Spinal cord (tissue), 10 donors: ENCODE measurements around the gene ROBO2. TPM values are rescaled to one million over a fixed set of nuclear protein-coding genes. Genes with fewer than 3 reads are reported as not detected.

ENCODE experiments used
- DNase-seq, 6 donors: peaks; one replicate each; pipeline versions ENCODE4 v3.0.0 to v3.0.0-alpha.2; 2013 to 2015; ENCODE audit warnings: low spot score in 6 of 6, low read depth in 4 of 6
- H3K27ac ChIP-seq: one replicate; pipeline ENCODE4 v1.5.1; 2013; ENCODE audit warnings: low read depth, low read length, control low read depth
- H3K27me3 ChIP-seq: one replicate; pipeline ENCODE4 v1.6.1; 2013; ENCODE audit warnings: low read length; ENCODE audit not compliant: control insufficient read depth, insufficient read depth
- H3K36me3 ChIP-seq: one replicate; pipeline ENCODE4 v1.6.1; 2013; ENCODE audit warnings: low read length; ENCODE audit not compliant: control insufficient read depth, insufficient read depth
- H3K4me1 ChIP-seq: one replicate; pipeline ENCODE4 v1.6.1; 2013; ENCODE audit warnings: low read length; ENCODE audit not compliant: control insufficient read depth, insufficient read depth
- H3K4me3 ChIP-seq: one replicate; pipeline ENCODE4 v1.5.1; 2013; ENCODE audit warnings: low read depth, low read length, control low read depth
- H3K9me3 ChIP-seq: one replicate; pipeline ENCODE4 v1.6.1; 2013; ENCODE audit warnings: low read length; ENCODE audit not compliant: control insufficient read depth, insufficient read depth
- WGBS: methylation state at CpG from one replicate; pipeline ENCODE4 v1.1.5; 2013; ENCODE audit warnings: missing lambda C conversion rate; ENCODE audit not compliant: insufficient coverage; 5-methylcytosine and 5-hydroxymethylcytosine counted together
- polyA plus RNA-seq, 2 donors: library from polyadenylated mRNA; unstranded; fragments of 120-200 nt; gene quantifications; one replicate each; pipeline ENCODE4 v1.2.1, GENCODE V29; 2013; ENCODE audit not compliant: insufficient read length in 2 of 2
- total RNA-seq, 2 donors: library from RNA; depleted of rRNA in 1 of 2; stranded (reverse); fragments of 120-200 nt in 1 of 2; fragments of >200 nt in 1 of 2; gene quantifications; one replicate each; pipeline versions ENCODE4 v1.2.3 to v1.2.4, GENCODE V29; 2013 to 2014
- donor health status: healthy.

Gene ROBO2
- total and polyA plus RNA-seq, 4 donors = 75.0 to 196 (median 114) TPM

DNA sequence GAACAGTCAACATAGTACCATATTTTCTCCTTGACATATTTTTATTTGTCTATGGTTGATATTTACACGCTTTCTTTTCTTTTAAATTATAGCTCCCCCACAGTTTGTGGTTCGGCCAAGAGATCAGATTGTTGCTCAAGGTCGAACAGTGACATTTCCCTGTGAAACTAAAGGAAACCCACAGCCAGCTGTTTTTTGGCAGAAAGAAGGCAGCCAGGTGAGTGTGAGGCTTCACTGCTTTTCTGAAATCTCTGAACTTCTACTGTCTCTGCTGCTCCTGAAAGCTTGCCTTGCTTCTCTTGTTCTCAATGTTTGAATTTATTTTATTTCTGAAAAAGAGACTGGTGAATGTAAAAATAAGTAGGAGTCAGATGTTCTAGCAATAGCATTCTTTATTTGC, 506.3 kb downstream of the ROBO2 start:
- H3K27ac ChIP-seq = no peak overlapping the region
- H3K9me3 ChIP-seq = no peaks in the 10 kb centered on the region
- no peaks in the 10 kb centered on the region for H3K27me3 ChIP-seq
- WGBS = no CpG with 5 or more reads among the region's 3 CpGs
- no peaks in the 10 kb centered on the region for H3K4me1 ChIP-seq
- DNase-seq = no peak
- H3K4me3 ChIP-seq = no peak overlapping the region
- no peaks in the 10 kb centered on the region for H3K36me3 ChIP-seq

DNA sequence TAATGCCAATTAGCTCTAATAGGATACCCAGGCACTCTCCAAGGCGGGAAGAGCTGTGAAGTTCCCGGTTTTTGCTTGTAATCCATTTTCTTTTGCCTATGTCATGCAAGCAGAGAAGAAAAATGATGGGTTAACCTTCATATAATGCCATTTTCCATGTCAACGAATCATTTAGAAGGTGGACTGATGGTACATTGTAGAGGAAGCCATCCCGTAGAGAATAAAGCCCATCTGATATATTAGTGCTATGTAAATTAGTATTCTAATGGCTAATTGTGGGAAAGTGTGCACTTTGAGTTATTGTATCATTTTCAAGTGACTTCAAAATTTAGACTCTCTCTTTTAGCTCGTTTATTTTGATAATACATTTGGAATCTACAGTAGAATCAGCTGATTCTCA, 509.1 kb downstream of the ROBO2 start:
- Histone ChIP-seq H3K27ac (no peak overlapping the region), H3K4me3 (no peak overlapping the region), H3K4me1 (no peaks in the 10 kb centered on the region), H3K27me3 (no peaks in the 10 kb centered on the region), H3K36me3 (no peaks in the 10 kb centered on the region), H3K9me3 (no peaks in the 10 kb centered on the region)
- no peak for DNase-seq
- no CpG with 5 or more reads among the region's 5 CpGs for WGBS

GRCh38 chr3:77553240-77553639, 513.3 kb downstream of the ROBO2 start:
- no peaks in the 10 kb centered on the region for H3K36me3 ChIP-seq
- no peaks in the 10 kb centered on the region for H3K9me3 ChIP-seq
- H3K27ac ChIP-seq = no peak overlapping the region
- no peaks in the 10 kb centered on the region for H3K4me1 ChIP-seq
- no peak overlapping the region for H3K4me3 ChIP-seq
- DNase-seq = no peak
- WGBS = no CpG with 5 or more reads among the region's 1 CpG
- H3K27me3 ChIP-seq = no peaks in the 10 kb centered on the region

GRCh38 chr3:77562089-77562488, 522.2 kb downstream of the ROBO2 start:
- no peaks in the 10 kb centered on the region for H3K27me3 ChIP-seq
- no peaks in the 10 kb centered on the region for H3K9me3 ChIP-seq
- H3K36me3 ChIP-seq = no peaks in the 10 kb centered on the region
- H3K4me1 ChIP-seq = no peaks in the 10 kb centered on the region
- DNase-seq = no peak
- no peak overlapping the region for H3K4me3 ChIP-seq
- no CpG with 5 or more reads among the region's 2 CpGs for whole genome bisulfite sequencing
- no peak overlapping the region for H3K27ac ChIP-seq

DNA sequence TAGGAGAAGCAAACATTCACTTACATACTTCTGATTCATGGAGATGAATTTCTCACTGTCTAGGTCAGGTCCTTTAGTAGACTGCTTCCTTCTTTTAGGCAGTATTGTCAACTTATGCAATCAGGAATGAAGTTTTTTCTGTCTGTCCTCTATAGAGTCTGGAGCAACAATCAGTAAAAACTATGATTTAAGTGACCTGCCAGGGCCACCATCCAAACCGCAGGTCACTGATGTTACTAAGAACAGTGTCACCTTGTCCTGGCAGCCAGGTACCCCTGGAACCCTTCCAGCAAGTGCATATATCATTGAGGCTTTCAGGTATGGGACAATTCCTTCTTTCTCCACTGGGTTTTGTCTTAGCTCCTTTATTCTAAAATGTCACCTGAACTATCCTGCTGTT, 523.1 kb downstream of the ROBO2 start:
- no peaks in the 10 kb centered on the region for H3K4me1 ChIP-seq
- no peak overlapping the region for H3K27ac ChIP-seq
- no peaks in the 10 kb centered on the region for H3K36me3 ChIP-seq
- DNase-seq = no peak
- H3K9me3 ChIP-seq = no peaks in the 10 kb centered on the region
- WGBS = 100% methylated on average over 1 of the region's 1 CpG
- no peak overlapping the region for H3K4me3 ChIP-seq
- H3K27me3 ChIP-seq = no peaks in the 10 kb centered on the region

GRCh38 chr3:77566055-77566454, 526.2 kb downstream of the ROBO2 start:
- no peaks in the 10 kb centered on the region for H3K36me3 ChIP-seq
- no peaks in the 10 kb centered on the region for H3K27me3 ChIP-seq
- no peaks in the 10 kb centered on the region for H3K9me3 ChIP-seq
- H3K4me1 ChIP-seq = no peaks in the 10 kb centered on the region
- no peak overlapping the region for H3K27ac ChIP-seq
- H3K4me3 ChIP-seq = no peak overlapping the region
- DNase-seq = peak in 1 of 6 donors; percentile 87
- 42% methylated on average over 4 of the region's 6 CpGs for WGBS

GRCh38 chr3:77571971-77572715, 532.2 kb downstream of the ROBO2 start:
- WGBS = no CpG with 5 or more reads among the region's 5 CpGs
- Histone ChIP-seq H3K36me3 (no peaks in the 10 kb centered on the region), H3K4me3 (no peak overlapping the region), H3K27me3 (no peaks in the 10 kb centered on the region), H3K27ac (no peak overlapping the region), H3K4me1 (no peaks in the 10 kb centered on the region), H3K9me3 (no peaks in the 10 kb centered on the region)
- peak in 1 of 6 donors; percentile 57 for DNase-seq

DNA sequence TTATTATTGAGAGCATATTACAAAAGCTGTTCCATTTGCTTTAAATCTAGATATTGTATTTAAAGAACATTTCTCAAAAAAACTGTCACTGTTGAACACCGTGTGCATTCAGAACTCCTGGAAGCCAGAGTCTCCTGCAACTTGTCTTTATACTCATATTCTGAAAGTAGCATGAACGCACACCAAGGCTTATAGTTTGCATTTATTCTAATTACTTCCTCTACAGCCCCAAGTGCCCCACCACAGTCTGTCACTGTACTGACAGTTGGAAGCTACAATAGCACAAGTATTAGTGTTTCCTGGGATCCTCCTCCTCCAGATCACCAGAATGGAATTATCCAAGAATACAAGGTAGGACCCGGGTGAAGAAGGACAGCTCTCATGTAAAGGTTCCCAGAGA, 537.4 kb downstream of the ROBO2 start:
- Histone ChIP-seq H3K4me1 (no peaks in the 10 kb centered on the region), H3K9me3 (no peaks in the 10 kb centered on the region), H3K27me3 (no peaks in the 10 kb centered on the region), H3K36me3 (no peaks in the 10 kb centered on the region), H3K27ac (no peak overlapping the region), H3K4me3 (no peak overlapping the region)
- WGBS = 100% methylated on average over 1 of the region's 3 CpGs
- DNase-seq = no peak

- H3K9me3 ChIP-seq = no peaks in the 10 kb centered on the region
- DNase-seq = peak in 1 of 6 donors; percentile 67
- H3K36me3 ChIP-seq = no peaks in the 10 kb centered on the region
- no peak overlapping the region for H3K4me3 ChIP-seq
- no CpG with 5 or more reads among the region's 4 CpGs for WGBS
- H3K4me1 ChIP-seq = no peaks in the 10 kb centered on the region
- no peak overlapping the region for H3K27ac ChIP-seq
- H3K27me3 ChIP-seq = no peaks in the 10 kb centered on the region
Measured at GRCh38 chr3:77586216-77586615, 546.3 kb downstream of the ROBO2 start.

DNA sequence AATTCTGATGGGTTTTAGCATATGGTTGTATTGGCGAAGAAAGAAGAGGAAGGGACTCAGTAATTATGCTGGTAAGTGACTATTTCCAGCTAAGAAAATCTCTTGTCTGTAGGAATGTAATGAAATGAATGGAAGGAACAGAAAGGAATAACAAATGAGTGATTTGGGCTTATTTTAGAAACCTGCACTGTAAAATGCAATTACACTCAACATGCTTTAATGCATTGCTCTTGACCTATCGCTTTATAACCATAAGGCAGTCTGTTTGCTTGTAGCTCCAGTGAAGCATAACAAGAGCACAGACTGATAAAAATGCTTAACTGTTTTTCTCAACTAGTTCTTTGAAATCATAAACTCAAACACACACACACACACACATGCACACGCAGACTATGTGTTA, 549.0 kb downstream of the ROBO2 start:
- no peaks in the 10 kb centered on the region for H3K4me1 ChIP-seq
- H3K27me3 ChIP-seq = no peaks in the 10 kb centered on the region
- no peaks in the 10 kb centered on the region for H3K36me3 ChIP-seq
- peak in 1 of 6 donors; percentile 63 for DNase-seq
- no peak overlapping the region for H3K4me3 ChIP-seq
- no peaks in the 10 kb centered on the region for H3K9me3 ChIP-seq
- 82% methylated on average over 1 of the region's 3 CpGs for WGBS
- H3K27ac ChIP-seq = no peak overlapping the region
